NCI-H748 treated with DMSO at 0.1 percent for 48 hours (cell line): ENCODE measurements around the gene PLCB4.
"Not testable (repeated sequence)": the region's sequence is repeated elsewhere in the genome, so short reads cannot be mapped to it uniquely, and the experiment has no call there.

Source experiments
- DNase-seq: peaks from one replicate; lab custom pipeline; 2025; lab: John Stamatoyannopoulos, UW

PLCB4 gene

DNA sequence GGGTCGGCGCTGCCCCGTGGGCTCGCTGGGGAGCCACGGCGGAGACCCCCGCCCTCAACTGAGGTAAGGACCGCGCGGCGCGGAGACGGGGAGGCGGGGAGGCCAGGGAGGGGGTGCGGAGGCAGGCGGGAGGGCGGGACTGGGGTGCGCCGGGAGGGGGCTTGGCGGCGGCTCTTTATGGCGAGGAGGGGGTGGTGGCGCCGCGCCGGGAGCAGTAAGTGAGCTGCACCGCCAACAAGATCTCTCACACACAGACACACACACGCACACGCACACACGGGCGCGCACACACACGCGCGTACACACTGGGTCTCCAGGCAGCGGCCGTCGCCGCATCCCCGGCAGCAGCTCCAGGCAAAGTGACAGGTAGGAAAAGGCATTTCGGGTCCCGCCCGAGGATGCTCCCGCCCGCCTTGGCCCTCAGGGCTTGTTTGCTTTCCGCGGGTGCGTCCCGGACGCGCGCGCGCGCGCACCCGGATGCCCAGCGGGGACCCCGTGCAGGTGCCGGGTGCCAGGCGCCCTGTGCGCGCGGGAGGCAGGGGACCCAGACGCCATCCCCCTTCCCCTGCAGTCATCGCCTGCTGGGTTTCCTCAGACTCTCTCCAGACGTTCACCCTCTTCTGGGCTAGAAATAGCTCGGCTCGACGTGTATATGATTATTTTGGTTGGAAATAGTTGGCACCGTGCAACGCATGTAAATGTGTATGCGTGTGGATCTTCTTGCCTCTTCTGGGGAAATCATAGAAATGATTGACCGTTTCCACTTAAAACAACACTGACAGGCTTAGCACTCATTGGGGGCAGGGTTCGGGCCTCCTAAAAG lies at the start of gene PLCB4:
TSS of gene PLCB4 (plus strand) at position 247 of the 823 bp plus-strand sequence. CDS start 238,728 bp downstream, outside the sequence.
- DNase-seq: peak; percentile 80

DNA sequence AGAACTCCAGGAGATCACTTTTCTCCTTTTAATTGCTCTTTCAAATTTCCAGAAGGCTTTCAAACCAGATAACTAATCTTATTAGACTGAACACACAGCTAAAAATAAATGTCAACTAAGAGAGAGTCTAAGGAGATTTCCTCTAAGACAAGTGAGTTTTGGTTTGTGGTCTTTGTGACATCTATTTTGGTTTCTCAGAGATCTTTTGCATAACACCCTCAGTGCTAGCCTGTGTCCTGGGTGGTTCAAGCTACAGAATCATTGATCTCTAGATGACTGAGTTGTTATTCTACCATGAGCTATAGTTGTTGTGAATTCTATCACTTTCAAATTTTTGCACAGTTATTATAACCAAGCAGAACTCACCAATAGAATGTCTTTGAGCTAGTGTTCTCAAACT lies 49.1 kb upstream of the PLCB4 start:
- DNase-seq: no peak

DNA sequence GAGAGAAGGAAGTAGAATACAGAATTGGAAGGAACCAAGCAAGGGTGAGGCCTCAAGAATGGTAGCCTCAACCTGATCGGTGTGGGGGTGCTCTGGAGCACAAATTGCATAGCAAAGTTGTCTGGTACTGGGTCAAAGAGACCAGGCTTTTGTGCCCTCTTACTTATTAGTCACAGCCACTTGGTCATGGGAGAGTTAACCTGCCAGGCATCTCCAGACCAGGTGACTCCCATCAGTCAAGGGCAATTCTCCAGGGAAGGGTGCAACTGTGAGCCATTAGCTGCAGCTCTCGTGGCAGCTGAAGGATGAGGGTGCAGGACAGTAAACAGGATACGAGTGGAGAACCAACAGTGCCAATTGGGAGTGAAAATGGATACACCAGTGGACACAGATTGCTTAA lies 47.7 kb upstream of the PLCB4 start:
- no peak for DNase-seq

DNA sequence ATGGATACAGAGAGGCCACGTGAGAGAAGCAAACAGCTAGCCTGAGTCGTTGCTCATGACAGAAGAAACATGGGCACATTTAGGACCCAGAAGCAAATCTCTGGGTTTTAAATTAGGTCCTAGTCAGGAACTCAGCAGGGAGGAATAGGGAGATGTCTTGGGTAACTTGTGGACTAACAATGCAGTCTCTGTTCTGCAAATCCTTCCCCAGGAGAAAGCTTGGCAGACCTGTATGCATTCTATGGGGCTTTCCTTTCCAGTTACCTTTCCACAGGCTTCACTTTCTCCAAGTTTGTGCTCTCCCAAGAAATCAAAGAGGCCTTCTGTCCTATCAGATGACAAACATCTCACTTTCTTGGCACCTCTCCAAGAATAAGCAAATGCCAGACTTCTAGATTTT lies 47.2 kb upstream of the PLCB4 start:
- DNase-seq: no peak

DNA sequence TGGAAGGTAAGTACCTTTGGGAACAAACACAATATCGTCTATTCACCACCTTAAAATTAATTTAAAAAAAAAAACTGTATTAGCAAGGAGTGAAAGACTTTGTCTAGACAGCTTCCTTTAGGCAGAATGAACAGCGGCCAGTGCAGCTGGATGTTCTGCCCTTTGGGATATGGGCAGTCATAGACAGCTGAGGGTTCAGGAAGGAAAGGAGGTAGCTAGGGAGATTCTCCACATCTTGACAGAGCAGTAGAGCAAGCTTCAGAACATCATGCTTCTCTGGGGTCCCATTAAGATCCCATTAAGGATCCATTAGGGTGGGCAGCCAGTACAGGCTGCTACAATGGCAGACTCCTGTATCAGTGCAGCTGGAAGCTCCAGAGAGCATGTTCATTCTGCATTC lies 46.5 kb upstream of the PLCB4 start:
- no peak for DNase-seq

DNA sequence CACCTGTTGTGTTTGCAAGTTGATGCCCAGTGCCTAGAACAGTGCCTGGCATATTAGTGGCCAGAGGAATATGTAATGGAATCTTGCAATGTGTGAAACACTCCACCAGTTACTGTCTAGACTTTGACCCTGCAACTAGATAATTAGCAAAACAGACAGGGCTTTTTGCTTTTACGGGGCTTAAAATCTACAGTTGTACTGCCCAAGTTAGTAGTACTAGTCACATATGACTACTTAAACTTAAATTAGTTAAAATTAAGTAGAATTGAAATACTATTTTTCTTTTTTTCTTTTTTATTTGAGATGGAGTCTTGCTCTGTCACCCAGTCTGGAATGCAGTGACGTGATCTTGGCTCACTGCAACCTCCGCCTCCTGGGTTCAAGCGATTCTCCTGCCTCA lies 44.3 kb upstream of the PLCB4 start:
- no peak for DNase-seq

DNA sequence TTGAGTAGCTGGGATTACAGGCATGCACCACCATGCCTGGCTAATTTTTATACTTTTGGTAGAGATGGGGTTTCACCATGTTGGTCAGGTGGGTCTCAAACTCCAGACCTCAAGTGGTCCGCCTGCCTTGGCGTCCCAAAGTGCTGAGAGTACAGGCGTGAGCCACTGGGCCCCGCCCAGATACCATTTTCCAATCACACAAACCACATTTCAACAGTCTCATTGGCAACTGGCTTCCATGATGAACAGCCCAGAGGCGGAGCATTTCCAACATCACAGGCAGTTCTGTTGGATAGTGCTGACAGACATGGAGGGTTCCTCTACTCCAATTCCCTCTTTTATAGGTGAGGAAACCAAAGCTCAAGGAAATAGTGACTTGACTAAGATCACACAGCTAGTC lies 43.9 kb upstream of the PLCB4 start:
- DNase-seq: no peak

DNA sequence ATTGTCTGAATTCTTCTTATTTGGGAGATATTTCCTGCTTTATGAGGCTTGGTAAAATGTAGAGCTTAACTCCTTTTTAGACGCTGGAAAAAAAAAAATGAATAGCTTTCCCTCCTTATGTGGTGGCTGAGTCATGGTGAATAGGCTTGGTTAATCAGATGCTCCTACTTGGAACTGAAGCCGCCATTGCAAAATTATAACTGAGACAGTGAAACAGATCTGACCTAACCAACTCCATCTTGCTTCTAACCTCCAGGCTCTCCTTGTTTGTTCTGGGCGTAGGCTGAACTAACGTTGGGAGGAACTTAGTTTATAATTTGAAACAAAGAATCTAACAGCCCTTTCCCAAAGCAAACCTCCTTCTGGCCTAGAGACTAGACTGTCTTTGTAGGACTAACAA lies 43.2 kb upstream of the PLCB4 start:
- no peak for DNase-seq

DNA sequence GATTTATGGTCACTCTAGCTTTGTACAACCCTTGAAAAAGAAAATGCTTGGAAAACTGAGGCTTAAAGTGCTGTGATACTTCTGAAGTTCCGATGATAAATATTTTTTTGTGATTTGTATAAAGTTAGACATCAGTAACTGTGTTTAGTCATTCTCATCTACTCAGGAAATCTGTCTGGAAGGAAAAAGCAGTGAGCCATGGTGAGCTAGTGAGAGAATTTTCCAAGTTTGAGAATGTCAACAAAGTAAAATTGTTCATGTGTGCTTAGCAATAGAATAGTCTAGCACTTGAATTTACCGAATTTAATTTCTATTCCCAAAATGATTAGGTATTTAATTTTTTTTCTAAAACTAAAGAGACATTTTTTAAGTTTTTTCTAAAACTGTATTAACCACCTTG lies 41.3 kb upstream of the PLCB4 start:
- no peak for DNase-seq

DNA sequence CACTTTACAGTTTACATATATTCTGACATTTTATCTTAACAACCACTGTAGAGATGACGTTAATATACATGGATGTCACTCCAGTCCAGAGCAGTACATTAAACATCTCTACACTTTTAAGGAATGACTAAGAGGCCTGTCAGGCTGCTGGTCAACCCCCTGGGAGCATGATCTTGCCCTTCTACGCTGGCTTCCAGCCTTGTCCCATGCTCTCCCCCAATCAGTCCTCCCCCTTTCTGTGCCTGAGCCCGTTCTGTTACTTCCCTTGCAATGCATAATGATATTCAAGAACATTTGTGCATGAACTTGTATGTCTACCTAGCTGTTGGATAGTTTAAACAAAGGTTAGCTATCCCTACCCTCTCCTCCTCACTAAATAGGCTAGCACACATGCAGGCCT lies 40.5 kb upstream of the PLCB4 start:
- no peak for DNase-seq

DNA sequence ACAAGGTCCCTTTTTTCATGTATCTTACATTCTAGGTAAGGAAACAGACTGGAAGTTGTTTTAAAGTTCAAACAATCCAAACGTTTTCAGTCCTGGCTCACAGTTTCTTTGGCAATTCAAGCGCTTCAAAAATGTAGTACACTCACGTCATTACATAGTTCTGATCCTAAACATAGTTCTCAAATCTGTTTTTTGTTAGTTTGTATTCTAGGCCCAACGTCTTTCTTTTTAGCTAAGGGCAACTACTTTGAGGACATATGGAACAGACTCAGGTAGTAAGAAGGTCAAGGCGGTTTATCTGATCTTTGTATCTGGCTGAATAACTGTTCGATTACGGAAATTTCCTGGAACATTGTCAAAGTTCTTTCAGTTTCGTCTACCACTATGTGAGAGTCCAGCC lies 36.9 kb upstream of the PLCB4 start:
- no peak for DNase-seq

DNA sequence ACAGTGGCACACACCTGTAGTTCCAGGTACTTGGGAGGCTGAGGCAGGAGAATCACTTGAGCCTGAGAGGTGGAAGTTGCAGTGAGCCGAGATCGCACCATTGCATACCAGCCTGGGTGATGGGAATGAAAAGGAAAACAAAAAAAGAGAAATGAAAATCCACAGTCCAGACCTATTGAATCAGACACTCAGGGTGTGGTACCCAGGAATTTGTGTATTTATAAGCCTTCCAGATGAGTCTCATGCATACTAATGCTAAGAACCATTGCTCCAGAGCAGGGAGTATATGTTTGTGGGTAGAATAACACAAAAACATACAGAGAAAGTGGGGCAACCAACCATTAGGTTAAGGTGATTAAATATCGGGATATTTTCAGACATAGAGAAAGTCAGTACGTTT lies 36.1 kb upstream of the PLCB4 start:
- DNase-seq: no peak

DNA sequence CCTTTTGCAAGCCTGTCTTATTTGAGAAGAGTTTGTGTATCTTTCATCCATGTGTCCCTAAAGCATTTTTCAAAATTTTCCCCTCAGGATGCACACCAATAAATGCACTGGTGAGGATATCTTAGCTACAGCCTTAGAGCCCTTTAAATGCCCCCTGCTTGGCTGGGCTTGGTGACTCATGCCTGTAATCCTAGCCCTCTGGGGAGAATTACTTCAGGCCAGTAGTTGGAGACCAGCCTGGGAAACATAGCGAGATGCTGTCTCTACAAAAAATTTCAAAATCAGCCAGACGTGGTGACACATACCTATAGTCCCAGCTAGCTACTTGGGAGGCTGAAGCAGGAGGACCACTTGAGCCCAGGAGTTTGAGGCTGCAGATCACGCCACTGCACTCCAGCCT lies 33.8 kb upstream of the PLCB4 start:
- DNase-seq: no peak

DNA sequence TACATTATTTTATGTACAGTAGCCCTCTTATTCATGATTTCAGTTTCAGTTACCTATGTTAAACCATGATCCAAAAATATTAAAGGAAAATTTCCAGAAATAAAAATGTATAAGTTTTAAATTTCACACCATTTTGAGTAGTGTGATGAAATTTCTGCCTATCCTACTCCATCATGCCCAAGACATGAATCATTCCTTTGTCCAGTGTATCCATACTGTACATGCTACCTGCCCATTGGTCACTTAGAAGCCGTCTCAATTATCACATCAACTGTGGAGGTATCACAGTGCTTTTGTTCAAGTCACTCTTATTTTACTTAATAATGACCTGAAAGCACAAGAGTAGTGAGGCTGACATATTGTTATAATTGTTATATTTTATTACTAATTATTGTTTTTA lies 32.3 kb upstream of the PLCB4 start:
- DNase-seq: no peak

DNA sequence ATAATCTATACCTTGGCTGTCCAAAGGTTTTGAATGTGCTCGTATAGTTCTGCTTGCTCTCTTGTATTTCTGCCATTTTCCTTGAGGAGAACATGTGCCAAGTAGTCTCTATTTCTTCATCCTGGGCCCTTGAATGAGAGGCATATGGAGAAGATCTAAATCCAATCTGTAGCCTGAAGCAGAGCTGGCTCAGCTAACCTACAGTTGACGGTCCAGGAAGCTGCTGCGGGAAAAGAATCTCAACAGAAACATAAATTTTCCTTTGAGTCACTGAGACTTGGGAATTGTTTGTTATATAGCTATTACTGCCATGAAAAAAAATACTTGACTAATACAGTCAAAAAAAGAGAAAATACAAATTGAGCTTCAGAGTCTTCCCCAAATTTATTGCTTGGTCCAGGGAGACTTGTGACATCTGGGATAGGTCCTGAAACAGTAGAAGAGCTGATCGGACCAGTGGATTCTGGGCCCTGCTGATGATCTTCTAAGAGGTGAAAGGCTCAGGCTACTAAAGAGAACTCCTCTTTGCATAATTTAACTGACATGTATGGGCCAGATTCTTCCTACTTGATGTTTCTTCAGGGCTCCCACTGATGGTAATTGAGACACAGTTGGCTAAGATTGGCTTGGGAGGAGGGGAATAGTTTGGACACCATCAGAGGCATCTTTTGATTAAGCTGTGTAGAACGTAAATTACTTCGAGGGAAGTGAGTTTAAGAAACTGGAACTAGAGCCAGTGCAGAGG lies 29.9 kb upstream of the PLCB4 start:
- DNase-seq: no peak

DNA sequence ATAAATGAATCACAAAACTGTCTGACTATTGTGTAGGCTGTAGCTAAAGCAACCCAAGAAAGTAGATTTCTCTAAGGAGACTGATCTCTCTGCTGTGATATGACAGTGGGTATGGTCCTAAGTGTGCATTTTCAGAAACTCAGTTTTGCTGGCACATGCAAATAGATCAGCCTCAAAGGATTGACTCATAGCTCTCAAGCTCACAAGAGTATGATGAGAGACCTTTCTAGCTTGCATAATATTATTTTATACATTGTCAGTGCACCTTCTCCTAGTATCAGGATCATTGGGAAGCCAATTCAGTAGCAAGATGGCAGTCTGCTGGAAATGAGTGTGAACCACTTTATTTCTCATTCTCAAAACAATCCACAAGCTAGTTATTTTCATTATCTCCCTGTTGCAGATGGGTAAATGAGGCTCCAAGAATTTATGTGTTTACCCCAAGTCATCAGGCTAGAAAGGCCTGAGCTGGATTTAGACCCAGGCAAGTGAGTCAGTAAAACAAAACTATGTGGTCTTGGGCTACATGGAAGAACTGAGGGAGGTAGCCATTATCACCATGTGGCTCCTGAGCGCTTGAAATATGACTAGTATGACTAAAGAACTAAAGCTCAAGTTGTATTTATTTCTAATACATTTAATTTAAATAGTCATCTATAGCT lies 27.9 kb upstream of the PLCB4 start:
- no peak for DNase-seq

DNA sequence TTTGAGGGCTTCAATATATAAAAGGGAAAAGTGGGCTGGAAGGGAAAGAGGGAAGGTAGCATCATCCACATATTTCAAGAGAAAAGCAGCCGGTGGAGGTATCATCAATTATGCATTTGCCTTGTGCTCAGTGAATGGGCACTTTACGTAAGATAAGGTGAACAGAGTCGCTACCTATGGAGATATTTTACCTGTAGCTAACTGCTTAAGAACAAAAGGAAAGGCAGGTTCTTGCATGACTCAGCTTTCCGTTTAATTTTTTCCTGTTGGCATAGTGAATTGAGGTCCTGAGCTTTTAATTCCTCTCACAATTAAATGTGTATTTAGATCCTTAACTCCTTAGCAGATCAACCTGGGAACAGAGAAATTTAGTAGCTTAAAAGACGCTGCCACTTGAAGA lies 25.5 kb upstream of the PLCB4 start:
- DNase-seq: no peak

DNA sequence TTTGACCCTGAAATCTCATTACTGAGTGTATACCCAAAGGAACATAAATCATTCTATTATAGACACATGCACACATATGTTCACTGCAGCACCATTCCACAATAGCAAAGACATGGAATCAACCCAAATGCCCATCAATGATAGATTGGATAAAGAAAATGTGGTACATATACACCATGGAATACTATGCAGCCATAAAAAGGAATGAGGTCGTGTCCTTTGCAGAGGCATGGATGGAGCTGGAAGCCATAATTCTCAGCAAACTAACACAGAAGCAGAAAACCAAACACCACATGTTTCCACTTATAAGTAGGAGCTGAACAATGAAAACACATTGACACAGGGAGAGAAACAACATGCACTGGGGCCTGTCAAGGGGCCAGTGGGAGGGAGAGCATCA lies 21.0 kb upstream of the PLCB4 start:
- DNase-seq: not testable (repeated sequence)

DNA sequence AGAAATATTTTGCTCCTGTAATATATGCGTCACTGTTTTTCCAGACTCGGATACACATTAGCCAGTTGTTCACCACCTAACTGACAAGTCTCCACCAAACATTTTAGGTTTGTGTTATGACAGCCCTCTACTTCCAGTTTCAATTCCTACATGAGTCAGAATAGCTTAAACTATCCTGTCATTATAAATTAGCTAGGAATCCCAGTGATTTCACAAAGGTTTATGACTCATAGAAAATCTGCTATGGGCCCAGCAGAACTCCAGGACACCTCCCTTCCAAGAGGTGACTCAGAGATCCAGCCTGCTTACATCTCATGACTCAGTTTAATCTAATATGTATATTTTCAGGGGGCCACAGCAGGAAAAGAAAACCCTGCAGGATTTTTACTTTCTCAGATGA lies 17.4 kb upstream of the PLCB4 start:
- DNase-seq: no peak

DNA sequence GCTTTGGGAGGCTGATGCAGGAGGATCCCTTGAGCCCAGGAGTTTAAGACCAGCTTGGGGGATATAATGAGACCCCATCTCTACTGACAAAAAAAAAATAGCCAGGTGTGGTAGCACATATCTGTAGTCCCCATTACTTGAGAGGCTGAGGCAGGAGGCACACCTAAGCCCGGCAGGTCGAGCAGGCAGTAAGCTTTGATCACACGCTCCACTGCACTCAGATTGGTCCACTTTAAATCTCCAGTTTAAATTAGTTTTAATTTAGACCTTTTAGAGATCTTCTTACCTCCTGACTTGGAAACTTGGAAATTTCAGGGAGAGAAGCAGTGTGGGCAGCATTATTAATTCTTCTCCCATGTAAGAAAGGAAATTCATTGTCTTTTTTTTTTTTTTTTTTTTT lies 16.8 kb upstream of the PLCB4 start:
- DNase-seq: no peak

DNA sequence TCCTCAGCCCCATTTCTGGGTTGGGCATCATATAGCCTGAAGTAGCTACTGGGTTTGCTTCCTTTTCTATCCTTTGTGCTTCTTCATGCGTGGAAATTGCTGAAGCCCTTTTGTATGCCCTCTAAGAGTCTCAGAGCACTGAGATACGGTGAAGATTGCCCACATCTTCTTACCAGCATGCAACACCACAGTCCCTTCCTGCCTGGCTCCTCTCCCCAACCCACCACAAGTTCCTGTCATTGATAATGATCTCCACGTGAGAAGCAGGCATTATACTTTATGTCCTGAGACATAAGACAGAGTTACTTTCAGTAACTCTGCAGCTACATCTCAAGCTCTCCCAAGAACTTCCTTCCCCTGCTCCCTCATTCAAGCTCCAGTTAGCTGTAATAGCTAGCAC lies 15.8 kb upstream of the PLCB4 start:
- no peak for DNase-seq

DNA sequence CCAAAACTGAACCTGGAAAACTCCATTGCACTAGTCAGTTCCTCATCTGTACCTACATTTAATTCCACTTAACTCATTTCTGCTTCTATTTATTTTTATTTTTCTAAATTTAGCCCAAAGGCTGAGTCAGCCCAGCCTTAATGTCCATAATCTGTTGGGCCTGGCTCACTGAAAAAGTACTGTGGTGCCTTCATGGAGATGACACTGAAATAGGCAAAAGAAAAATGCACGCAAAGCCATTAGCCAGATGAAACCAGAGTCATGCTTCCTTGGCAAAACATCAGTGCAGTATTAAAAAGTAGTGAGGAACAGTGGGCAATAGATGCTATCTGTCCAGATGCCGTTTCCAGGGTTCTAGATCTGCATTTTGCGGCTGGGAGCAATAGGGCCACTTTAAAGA lies 14.7 kb upstream of the PLCB4 start:
- no peak for DNase-seq

DNA sequence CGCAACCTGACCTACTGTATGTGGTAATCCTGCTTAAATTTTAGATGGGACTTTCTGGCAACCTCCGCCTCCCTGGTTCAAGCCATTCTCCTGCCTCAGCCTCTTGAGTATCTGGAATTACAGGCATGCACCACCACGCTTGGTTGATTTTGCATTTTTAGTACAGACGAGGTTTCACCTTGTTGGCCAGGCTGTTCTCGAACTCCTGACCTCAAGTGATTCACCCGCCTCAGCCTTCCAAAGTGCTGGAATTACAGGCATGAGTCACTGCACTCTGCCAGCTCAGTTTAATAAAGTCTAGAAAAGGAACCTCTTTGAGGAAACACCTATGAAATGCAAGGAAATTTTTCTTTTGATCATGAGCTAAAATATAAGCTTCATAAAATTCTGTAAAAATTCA lies 9.0 kb upstream of the PLCB4 start:
- no peak for DNase-seq
